DND-41 (cell line): ENCODE data around the gene ZFP36.

Experiments
- ATAC-seq: fragments of 200-7000 bp; cut with Tn5 transposase; 3 replicates; pipeline ENCODE4 v1.9.1; 2021; ENCODE audit warnings: low read depth; ENCODE audit not compliant: insufficient read depth
- DNase-seq: peaks from one replicate; pipeline ENCODE4 v3.0.0-alpha.2; 2020
- H2AFZ ChIP-seq: 2 replicates; pipeline ENCODE4 v1.6.0; 2012; ENCODE audit warnings: low read depth, low read length
- H3K27ac ChIP-seq: 2 replicates; pipeline ENCODE4 v1.5.1; 2012; ENCODE audit warnings: low read length, inconsistent platforms
- H3K27me3 ChIP-seq: fragments of 200-600 bp; sonication (generic); 2 replicates; pipeline ENCODE4 v1.6.0; 2012; ENCODE audit warnings: low read length, mild to moderate bottlenecking, inconsistent platforms; ENCODE audit not compliant: insufficient read depth, poor library complexity
- H3K36me3 ChIP-seq: 2 replicates; pipeline ENCODE4 v1.5.1; 2012; ENCODE audit warnings: low read length, inconsistent platforms; ENCODE audit not compliant: insufficient read depth
- H3K4me1 ChIP-seq: 2 replicates; pipeline ENCODE4 v1.5.1; 2012; ENCODE audit warnings: mild to moderate bottlenecking, low read length; ENCODE audit not compliant: insufficient read depth
- H3K4me2 ChIP-seq: 2 replicates; pipeline ENCODE4 v1.6.0; 2012; ENCODE audit warnings: mild to moderate bottlenecking, moderate library complexity, low read length, inconsistent platforms; ENCODE audit not compliant: insufficient read depth
- H3K4me3 ChIP-seq, 2 experiments: fragments of 200-600 bp in 1 of 2; shearing (Covaris generic) in 1 of 2; 2 replicates each; pipeline ENCODE4 v1.5.1; 2012 to 2016; ENCODE audit warnings: inconsistent platforms in 2 of 2, low read length in 2 of 2, mild to moderate bottlenecking in 2 of 2, low read depth in 1 of 2, moderate library complexity in 1 of 2
- H3K79me2 ChIP-seq: 2 replicates; pipeline ENCODE4 v1.6.0; 2012; ENCODE audit warnings: low read length, inconsistent platforms; ENCODE audit not compliant: insufficient read depth
- H3K9ac ChIP-seq: 2 replicates; pipeline ENCODE4 v1.6.0; 2012; ENCODE audit warnings: low read depth, mild to moderate bottlenecking, inconsistent platforms, low read length, moderate library complexity
- H3K9me3 ChIP-seq: 2 replicates; pipeline ENCODE4 v1.5.1; 2012; ENCODE audit warnings: low read length, moderate library complexity, mild to moderate bottlenecking, inconsistent platforms; ENCODE audit not compliant: insufficient read depth, severe bottlenecking
- H4K20me1 ChIP-seq: 2 replicates; pipeline ENCODE4 v1.6.0; 2012; ENCODE audit warnings: low read length; ENCODE audit not compliant: insufficient read depth
- EZH2 ChIP-seq: IDR thresholded peaks from 3 replicates; pipeline ENCODE4 v1.6.1; 2012; ENCODE audit warnings: borderline replicate concordance, low read depth, mild to moderate bottlenecking, moderate library complexity, low read length, inconsistent platforms; ENCODE audit not compliant: severe bottlenecking
- TF ChIP-seq, protein P1 (sequence below): IDR thresholded peaks from 2 replicates; pipeline ENCODE4 v1.5.1; 2012; ENCODE audit warnings: borderline replicate concordance, low read length, moderate library complexity, mild to moderate bottlenecking; ENCODE audit not compliant: poor library complexity, severe bottlenecking; ENCODE audit errors: extremely low read depth

ZFP36 gene

DNA sequence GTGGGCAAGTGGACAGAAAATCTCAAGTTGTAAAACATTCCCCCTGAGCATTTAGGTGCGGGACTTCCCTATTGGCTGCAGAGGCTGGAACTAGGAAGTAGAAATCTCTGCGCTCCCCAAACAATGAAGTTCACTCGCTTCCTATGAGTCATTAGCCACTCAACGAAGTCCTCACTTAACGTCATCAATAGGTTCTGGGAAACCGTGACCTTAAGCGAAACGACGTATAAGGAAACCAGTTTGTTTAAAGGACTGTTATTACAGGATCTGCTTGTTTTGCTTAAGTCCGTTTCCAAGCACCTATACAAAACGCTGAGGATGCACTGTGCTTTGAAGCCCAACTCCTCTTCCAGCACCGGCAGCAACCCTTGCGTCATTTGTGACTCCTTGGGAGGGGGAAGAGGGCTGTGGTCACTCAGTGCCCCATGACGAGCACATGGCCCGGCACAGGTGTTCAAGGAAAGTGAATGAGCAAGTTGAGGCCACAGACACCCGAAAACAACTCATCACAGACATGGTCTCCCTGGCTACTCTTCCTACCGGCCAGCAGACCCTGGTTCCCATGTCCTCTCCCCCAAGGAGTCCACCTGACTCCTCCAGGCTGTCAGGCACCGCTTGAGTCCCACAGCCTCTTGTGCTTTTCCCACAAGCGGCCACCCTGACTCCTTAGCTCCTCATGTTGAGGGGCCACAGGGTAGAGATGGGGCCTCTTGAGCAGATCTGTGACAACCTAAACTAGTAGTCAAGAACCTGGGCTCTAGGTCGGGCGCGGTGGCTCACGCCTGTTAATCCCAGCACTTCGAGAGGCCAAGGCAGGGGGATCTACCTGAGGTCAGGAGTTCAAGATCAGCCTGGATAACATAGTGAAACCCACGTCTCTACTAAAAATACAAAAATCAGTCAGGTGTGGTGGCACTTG is 24.3 kb downstream of the ZFP36 start:
- Histone ChIP-seq H3K27me3 (no peaks in the 10 kb centered on the region), H3K9me3 (no peaks in the 10 kb centered on the region), H3K27ac (no peak overlapping the region), H3K4me3 (no peak overlapping the region), H3K4me2 (no peak overlapping the region), H3K79me2 (peaks cover 26% of the 10 kb centered on the region), H2AFZ (no peak overlapping the region), H4K20me1 (peaks cover 33% of the 10 kb centered on the region), H3K36me3 (peaks cover 35% of the 10 kb centered on the region), H3K4me1 (peaks cover 19% of the 10 kb centered on the region), H3K9ac (no peak overlapping the region)
- ATAC-seq (no peak), DNase-seq (no peak)
- TF ChIP-seq EZH2 = no peak
- TF ChIP-seq, protein P1, sequence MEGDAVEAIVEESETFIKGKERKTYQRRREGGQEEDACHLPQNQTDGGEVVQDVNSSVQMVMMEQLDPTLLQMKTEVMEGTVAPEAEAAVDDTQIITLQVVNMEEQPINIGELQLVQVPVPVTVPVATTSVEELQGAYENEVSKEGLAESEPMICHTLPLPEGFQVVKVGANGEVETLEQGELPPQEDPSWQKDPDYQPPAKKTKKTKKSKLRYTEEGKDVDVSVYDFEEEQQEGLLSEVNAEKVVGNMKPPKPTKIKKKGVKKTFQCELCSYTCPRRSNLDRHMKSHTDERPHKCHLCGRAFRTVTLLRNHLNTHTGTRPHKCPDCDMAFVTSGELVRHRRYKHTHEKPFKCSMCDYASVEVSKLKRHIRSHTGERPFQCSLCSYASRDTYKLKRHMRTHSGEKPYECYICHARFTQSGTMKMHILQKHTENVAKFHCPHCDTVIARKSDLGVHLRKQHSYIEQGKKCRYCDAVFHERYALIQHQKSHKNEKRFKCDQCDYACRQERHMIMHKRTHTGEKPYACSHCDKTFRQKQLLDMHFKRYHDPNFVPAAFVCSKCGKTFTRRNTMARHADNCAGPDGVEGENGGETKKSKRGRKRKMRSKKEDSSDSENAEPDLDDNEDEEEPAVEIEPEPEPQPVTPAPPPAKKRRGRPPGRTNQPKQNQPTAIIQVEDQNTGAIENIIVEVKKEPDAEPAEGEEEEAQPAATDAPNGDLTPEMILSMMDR = no peak

DNA sequence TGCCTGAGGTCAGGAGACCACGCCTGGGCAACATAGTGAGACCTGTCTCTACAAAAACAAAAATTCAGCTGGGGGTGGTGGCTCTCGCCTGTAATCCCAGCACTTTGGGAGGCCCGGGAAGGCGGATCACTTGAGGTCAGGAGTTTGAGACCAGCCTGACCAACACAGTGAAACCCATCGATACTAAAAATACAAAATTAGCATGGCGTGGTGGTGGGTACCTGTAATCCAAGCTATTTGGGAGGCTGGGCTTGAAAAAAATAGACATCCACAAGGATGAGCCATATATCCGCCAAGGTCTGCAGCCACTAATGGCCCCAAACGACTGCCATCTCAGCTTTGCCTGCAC is 26.0 kb downstream of the ZFP36 start:
- Histone ChIP-seq H3K27me3 (no peaks in the 10 kb centered on the region), H3K36me3 (peaks cover 35% of the 10 kb centered on the region), H3K4me3 (no peak overlapping the region), H3K9me3 (no peaks in the 10 kb centered on the region), H3K4me1 (peaks cover 27% of the 10 kb centered on the region), H4K20me1 (peaks cover 30% of the 10 kb centered on the region), H2AFZ (no peak overlapping the region), H3K79me2 (peaks cover 32% of the 10 kb centered on the region), H3K9ac (no peak overlapping the region), H3K27ac (no peak overlapping the region), H3K4me2 (no peak overlapping the region)
- ATAC-seq (no peak), DNase-seq (no peak)
- TF ChIP-seq, protein P1 = no peak
- TF ChIP-seq EZH2 = no peak

DNA sequence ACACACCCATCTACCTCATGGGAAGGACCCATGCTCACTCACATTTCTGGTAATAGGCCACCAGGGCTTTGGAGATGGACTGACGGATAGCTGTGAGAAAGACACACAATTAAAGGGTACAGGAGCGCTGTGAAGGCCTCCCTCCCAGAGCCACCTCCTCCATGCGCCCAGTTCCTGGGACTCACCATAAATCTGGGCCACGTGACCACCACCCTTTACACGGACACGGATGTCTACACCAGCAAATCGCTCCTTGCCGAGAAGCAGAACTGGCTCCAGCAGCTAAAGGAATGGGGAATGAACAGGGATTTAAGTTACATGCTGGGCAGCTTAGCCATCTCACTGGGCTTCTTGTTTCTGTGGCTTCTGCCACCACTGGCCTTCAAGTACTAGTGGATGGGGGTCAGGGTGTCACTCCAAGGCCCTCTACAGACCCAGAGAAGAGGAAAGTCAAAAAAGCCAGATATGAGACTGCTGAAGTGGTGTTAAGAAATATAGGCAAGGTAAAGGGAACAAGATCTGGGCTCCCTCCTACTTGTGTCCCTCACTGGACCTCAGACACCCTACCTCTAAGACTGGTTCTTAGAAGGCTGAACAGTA is 26.9 kb downstream of the ZFP36 start:
- Histone ChIP-seq H3K79me2 (peaks cover 32% of the 10 kb centered on the region), H4K20me1 (peaks cover 30% of the 10 kb centered on the region), H3K9ac (peak overlapping the region; percentile 85), H3K27ac (peak overlapping the region; percentile 93; the same call in 1 of the 2 replicates), H3K36me3 (peaks cover 35% of the 10 kb centered on the region), H3K9me3 (no peaks in the 10 kb centered on the region), H3K27me3 (no peaks in the 10 kb centered on the region), H3K4me3 (peak overlapping the region in 1 of 2 experiments; percentile 87; a peak in 2 of 4 replicates), H2AFZ (no peak overlapping the region), H3K4me1 (peaks cover 27% of the 10 kb centered on the region), H3K4me2 (peak overlapping the region; percentile 93; the same call in 1 of the 2 replicates)
- DNase-seq (no peak), ATAC-seq (no peak)
- no peak for TF ChIP-seq EZH2
- TF ChIP-seq, protein P1 = no peak
